Measurements from ENCODE around the gene TRIM24.

Gene TRIM24

DNA sequence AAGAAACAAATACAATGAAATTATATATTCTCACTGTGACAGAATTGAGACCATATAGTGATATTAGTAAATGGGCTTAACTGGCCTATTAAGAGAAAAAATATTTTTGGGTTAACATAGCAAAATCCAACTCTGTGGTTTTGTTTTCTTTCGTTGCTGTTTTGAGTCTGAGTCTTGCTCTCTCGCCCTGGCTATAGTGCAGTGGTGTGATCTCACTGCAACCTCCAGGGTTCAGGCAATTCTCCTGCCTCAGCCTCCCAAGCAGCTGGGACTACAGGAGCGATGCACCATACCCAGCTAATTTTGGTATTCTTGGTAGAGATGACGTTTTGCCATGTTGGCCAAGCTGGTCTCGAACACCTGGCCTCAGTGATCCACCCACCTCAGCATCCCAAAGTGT, 15.3 kb downstream of the TRIM24 start:
- no peak for TF ChIP-seq EZH2phosphoT487 (IDR thresholded peaks at IDR 0.05; ENCODE audit: low read length)
- TF ChIP-seq EZH2 (optimal IDR thresholded peaks at IDR 0.05; ENCODE audit: low read depth, low read length), result no peak
- TF ChIP-seq CTCF (IDR thresholded peaks at IDR 0.05; ENCODE audit: low read length), result no peak
- no peak overlapping the region for H2AFZ ChIP-seq (ENCODE audit: low read length)
- H3K9me3 ChIP-seq (replicated peaks; ENCODE audit: insufficient read depth, low read length), result no peaks in the 10 kb centered on the region
- no peak for DNase-seq
- no peak overlapping the region for H3K9ac ChIP-seq (ENCODE audit: low read length)
- no peak overlapping the region for H3K4me3 ChIP-seq (ENCODE audit: low read length)
- peaks cover 10% of the 10 kb centered on the region for H3K4me1 ChIP-seq (ENCODE audit: low read length)
- no peaks in the 10 kb centered on the region for H3K27me3 ChIP-seq (replicated peaks; ENCODE audit: insufficient read depth, low read length)
- no peak overlapping the region for H3K4me2 ChIP-seq (ENCODE audit: low read depth, low read length)
- H3F3A ChIP-seq (ENCODE audit: insufficient read depth, low read length), result peaks cover 2% of the 10 kb centered on the region; the same call in 1 of the 2 replicates
- peaks cover 95% of the 10 kb centered on the region for H3K79me2 ChIP-seq (ENCODE audit: low read length)
- 0 out of 2 replicates have a peak, but pooled peaks cover 6% of the 10 kb centered on the region for H4K20me1 ChIP-seq (ENCODE audit: insufficient read depth, low read length)
- no peaks in the 10 kb centered on the region for H3K36me3 ChIP-seq (replicated peaks; ENCODE audit: insufficient read depth, low read length)
- H3K27ac ChIP-seq (ENCODE audit: low read length), result no peak overlapping the region
- no peaks in the 10 kb centered on the region for H3K9me2 ChIP-seq (replicated peaks; ENCODE audit: insufficient read depth, low read length)

DNA sequence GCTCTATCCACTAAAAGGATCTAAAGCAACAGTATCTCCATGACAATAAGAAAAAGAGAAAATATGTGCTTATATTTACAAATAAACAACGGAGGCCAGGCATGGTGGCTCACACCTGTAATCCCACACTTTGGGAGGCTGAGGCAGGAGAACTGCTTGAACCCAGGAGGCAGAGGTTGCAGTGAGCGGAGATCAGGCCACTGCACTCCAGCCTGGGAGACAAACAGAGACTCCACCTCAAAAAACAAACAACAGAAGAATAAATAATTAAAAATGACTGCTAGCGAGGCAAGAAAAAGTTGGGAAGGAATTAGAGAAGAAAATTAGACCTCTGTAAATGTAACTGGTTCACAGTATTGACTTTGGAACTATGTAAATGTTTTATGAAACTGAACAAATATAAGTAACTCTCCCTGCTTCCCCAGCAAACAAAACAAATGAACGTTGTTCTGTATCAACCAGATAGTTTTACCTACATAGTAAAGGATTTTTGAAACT, 17.1 kb downstream of the TRIM24 start:
- Histone ChIP-seq H3K9ac (ENCODE audit: low read length) (no peak overlapping the region), H3K4me3 (ENCODE audit: low read length) (no peak overlapping the region), H2AFZ (ENCODE audit: low read length) (no peak overlapping the region), H4K20me1 (ENCODE audit: insufficient read depth, low read length) (no peaks in the 10 kb centered on the region), H3K9me2 (replicated peaks; ENCODE audit: insufficient read depth, low read length) (no peaks in the 10 kb centered on the region), H3K27ac (ENCODE audit: low read length) (no peak overlapping the region), H3F3A (ENCODE audit: insufficient read depth, low read length) (peaks cover 2% of the 10 kb centered on the region; the same call in 1 of the 2 replicates), H3K9me3 (replicated peaks; ENCODE audit: insufficient read depth, low read length) (no peaks in the 10 kb centered on the region), H3K4me1 (ENCODE audit: low read length) (peaks cover 10% of the 10 kb centered on the region), H3K79me2 (ENCODE audit: low read length) (peaks cover 96% of the 10 kb centered on the region), H3K27me3 (replicated peaks; ENCODE audit: insufficient read depth, low read length) (no peaks in the 10 kb centered on the region), H3K4me2 (ENCODE audit: low read depth, low read length) (no peak overlapping the region), H3K36me3 (replicated peaks; ENCODE audit: insufficient read depth, low read length) (no peaks in the 10 kb centered on the region)
- TF ChIP-seq EZH2phosphoT487 (IDR thresholded peaks at IDR 0.05; ENCODE audit: low read length), result no peak
- no peak for TF ChIP-seq CTCF (IDR thresholded peaks at IDR 0.05; ENCODE audit: low read length)
- no peak for TF ChIP-seq EZH2 (optimal IDR thresholded peaks at IDR 0.05; ENCODE audit: low read depth, low read length)
- DNase-seq, result no peak

- DNase-seq, result no peak
- Histone ChIP-seq H2AFZ (ENCODE audit: low read length) (no peak overlapping the region), H3F3A (ENCODE audit: insufficient read depth, low read length) (peaks cover 2% of the 10 kb centered on the region; the same call in 1 of the 2 replicates), H3K36me3 (replicated peaks; ENCODE audit: insufficient read depth, low read length) (no peaks in the 10 kb centered on the region), H3K4me3 (ENCODE audit: low read length) (no peak overlapping the region), H4K20me1 (ENCODE audit: insufficient read depth, low read length) (no peaks in the 10 kb centered on the region), H3K9ac (ENCODE audit: low read length) (no peak overlapping the region), H3K27me3 (replicated peaks; ENCODE audit: insufficient read depth, low read length) (no peaks in the 10 kb centered on the region), H3K27ac (ENCODE audit: low read length) (no peak overlapping the region), H3K9me3 (replicated peaks; ENCODE audit: insufficient read depth, low read length) (no peaks in the 10 kb centered on the region), H3K9me2 (replicated peaks; ENCODE audit: insufficient read depth, low read length) (no peaks in the 10 kb centered on the region), H3K79me2 (ENCODE audit: low read length) (peaks cover 96% of the 10 kb centered on the region), H3K4me2 (ENCODE audit: low read depth, low read length) (no peak overlapping the region), H3K4me1 (ENCODE audit: low read length) (peaks cover 10% of the 10 kb centered on the region)
- TF ChIP-seq EZH2phosphoT487 (IDR thresholded peaks at IDR 0.05; ENCODE audit: low read length), result no peak
- no peak for TF ChIP-seq CTCF (IDR thresholded peaks at IDR 0.05; ENCODE audit: low read length)
- no peak for TF ChIP-seq EZH2 (optimal IDR thresholded peaks at IDR 0.05; ENCODE audit: low read depth, low read length)
Observed at GRCh38 chr7:138477581-138477980, 17.5 kb downstream of the TRIM24 start.

Measured in MM.1S (cell line).